Trophoblast cell (in vitro differentiated cells and primary cell): ENCODE results near the gene GRSF1.

Experiments
- DNase-seq, 2 donors: peaks; one replicate each; pipeline ENCODE4 v3.0.0-alpha.2; 2016
- H2AFZ ChIP-seq: 2 replicates; pipeline ENCODE4 v1.6.1; 2013; ENCODE audit warnings: low read length, moderate library complexity, mild to moderate bottlenecking; ENCODE audit not compliant: insufficient read depth, poor library complexity
- H2AK5ac ChIP-seq: 2 replicates; pipeline ENCODE4 v1.6.1; 2013; ENCODE audit warnings: mild to moderate bottlenecking, low read length
- H2BK120ac ChIP-seq: 2 replicates; pipeline ENCODE4 v1.6.1; 2013; ENCODE audit warnings: low read length, mild to moderate bottlenecking, moderate library complexity; ENCODE audit not compliant: insufficient read depth, poor library complexity
- H2BK12ac ChIP-seq: 2 replicates; pipeline ENCODE4 v1.6.1; 2013; ENCODE audit warnings: mild to moderate bottlenecking, low read length, moderate library complexity
- H2BK5ac ChIP-seq: 2 replicates; pipeline ENCODE4 v1.6.1; 2013; ENCODE audit warnings: low read length, low read depth, moderate library complexity, mild to moderate bottlenecking; ENCODE audit not compliant: poor library complexity
- H3K14ac ChIP-seq: 2 replicates; pipeline ENCODE4 v1.6.1; 2013; ENCODE audit warnings: mild to moderate bottlenecking, low read length
- H3K18ac ChIP-seq: 2 replicates; pipeline ENCODE4 v1.6.1; 2013; ENCODE audit warnings: mild to moderate bottlenecking, low read length
- H3K23ac ChIP-seq: 2 replicates; pipeline ENCODE4 v1.6.1; 2013; ENCODE audit warnings: low read length
- H3K27ac ChIP-seq: 2 replicates; pipeline ENCODE4 v1.5.1; 2013; ENCODE audit warnings: low read depth, mild to moderate bottlenecking, inconsistent platforms, low read length, moderate library complexity
- H3K27me3 ChIP-seq: 2 replicates; pipeline ENCODE4 v1.6.1; 2013; ENCODE audit warnings: inconsistent platforms, mild to moderate bottlenecking, low read length, moderate library complexity; ENCODE audit not compliant: insufficient read depth
- H3K36me3 ChIP-seq, 2 experiments: 1 replicate in 1 of 2; 2 replicates in 1 of 2; pipeline ENCODE4 v1.6.1; 2013; ENCODE audit warnings: low read length in 2 of 2, mild to moderate bottlenecking in 2 of 2, moderate library complexity in 1 of 2; ENCODE audit not compliant: insufficient read depth in 2 of 2, control insufficient read depth in 1 of 2
- H3K4ac ChIP-seq: 2 replicates; pipeline ENCODE4 v1.6.1; 2013; ENCODE audit warnings: low read depth, mild to moderate bottlenecking, low read length, moderate library complexity
- H3K4me1 ChIP-seq, 2 experiments: 1 replicate in 1 of 2; 2 replicates in 1 of 2; pipeline ENCODE4 v1.6.1; 2013; ENCODE audit warnings: low read length in 2 of 2, mild to moderate bottlenecking in 2 of 2, moderate library complexity in 1 of 2; ENCODE audit not compliant: insufficient read depth in 2 of 2, control insufficient read depth in 1 of 2
- H3K4me2 ChIP-seq: 2 replicates; pipeline ENCODE4 v1.6.1; 2013; ENCODE audit warnings: inconsistent platforms, mild to moderate bottlenecking, low read length, moderate library complexity
- H3K4me3 ChIP-seq: 2 replicates; pipeline ENCODE4 v1.5.1; 2013; ENCODE audit warnings: mild to moderate bottlenecking, low read depth, low read length, inconsistent platforms
- H3K79me1 ChIP-seq: one replicate; pipeline ENCODE4 v1.6.1; 2013; ENCODE audit warnings: low read length
- H3K79me2 ChIP-seq: 2 replicates; pipeline ENCODE4 v1.6.1; 2013; ENCODE audit warnings: low read length, mild to moderate bottlenecking; ENCODE audit not compliant: control insufficient read depth, insufficient read depth, poor library complexity
- H3K9ac ChIP-seq: 2 replicates; pipeline ENCODE4 v1.6.1; 2013; ENCODE audit warnings: mild to moderate bottlenecking, low read length
- H3K9me3 ChIP-seq: 2 replicates; pipeline ENCODE4 v1.6.1; 2013; ENCODE audit warnings: low read depth, mild to moderate bottlenecking, control low read depth, inconsistent platforms, low read length; ENCODE audit not compliant: insufficient read depth
- H4K12ac ChIP-seq: 2 replicates; pipeline ENCODE4 v1.6.1; 2013; ENCODE audit warnings: low read depth, mild to moderate bottlenecking, low read length, moderate library complexity
- H4K8ac ChIP-seq: 2 replicates; pipeline ENCODE4 v1.6.1; 2013; ENCODE audit warnings: low read depth, mild to moderate bottlenecking, low read length, moderate library complexity
- H4K91ac ChIP-seq: one replicate; pipeline ENCODE4 v1.6.1; 2013; ENCODE audit warnings: low read depth, mild to moderate bottlenecking, low read length, moderate library complexity
- WGBS: extraction: QIAGEN DNeasy Blood & Tissue Kit; methylation state at CpG from one replicate; pipeline ENCODE4 v1.1.7; 2013; ENCODE audit warnings: missing lambda C conversion rate; ENCODE audit not compliant: insufficient read length, insufficient coverage; ENCODE audit errors: extremely low coverage; 5-methylcytosine and 5-hydroxymethylcytosine counted together

The GRSF1 gene

DNA sequence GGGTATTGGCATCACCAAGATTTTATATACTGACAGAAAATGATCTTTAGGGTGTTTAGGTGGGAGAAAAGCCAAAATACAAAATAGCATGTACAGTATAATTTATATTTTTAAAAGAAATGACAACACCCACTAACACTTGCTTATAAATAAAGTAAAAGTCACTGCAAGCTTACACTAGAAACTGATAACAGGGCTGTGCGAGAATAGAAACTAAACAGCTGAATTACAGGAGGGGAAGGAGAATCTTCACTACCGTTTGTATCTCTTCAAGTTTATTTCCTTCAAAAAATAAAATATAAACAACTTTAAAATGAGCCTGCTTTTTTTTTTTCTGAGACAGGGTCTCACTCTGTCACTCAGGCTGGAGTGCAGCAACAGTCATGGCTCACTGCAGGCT, 22.8 kb downstream of the GRSF1 start:
- Histone ChIP-seq H3K9ac (no peak overlapping the region), H2AFZ (no peak overlapping the region), H2BK120ac (no peak overlapping the region), H3K14ac (no peak overlapping the region), H3K4ac (no peak overlapping the region), H2AK5ac (no peak overlapping the region), H3K36me3 (peaks cover 7 to 9% of the 10 kb centered on the region in 2 experiments), H3K27ac (no peak overlapping the region), H4K8ac (no peak overlapping the region), H2BK12ac (no peak overlapping the region), H3K4me3 (no peak overlapping the region), H2BK5ac (no peak overlapping the region), H3K27me3 (no peaks in the 10 kb centered on the region), H3K18ac (no peak overlapping the region), H3K79me1 (no peaks in the 10 kb centered on the region), H3K23ac (no peak overlapping the region), H4K91ac (no peak overlapping the region), H3K4me2 (no peak overlapping the region), H4K12ac (no peak overlapping the region), H3K9me3 (no peaks in the 10 kb centered on the region), H3K79me2 (no peaks in the 10 kb centered on the region), H3K4me1 (no peaks in the 10 kb centered on the region)
- WGBS: no CpG with 5 or more reads among the region's 2 CpGs
- no peak for DNase-seq

DNA sequence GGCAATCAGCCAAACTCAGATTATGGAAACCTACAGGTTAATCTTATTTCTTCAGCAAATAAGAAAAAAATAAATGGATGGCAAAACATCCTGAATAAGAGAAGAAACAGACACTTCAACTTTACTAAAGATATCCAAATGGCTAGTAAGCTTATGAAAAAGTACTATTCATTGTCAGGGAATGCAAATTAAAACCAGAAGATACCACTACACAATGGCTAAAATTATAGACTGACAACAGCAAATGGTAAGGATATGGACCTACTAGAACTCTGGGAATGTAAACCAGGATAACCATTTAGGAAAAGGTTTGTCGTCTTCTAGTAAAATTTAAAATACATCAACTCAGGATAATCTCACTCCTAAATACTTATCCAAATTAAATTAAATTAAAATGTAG, 24.3 kb downstream of the GRSF1 start:
- Histone ChIP-seq H3K4me1 (no peaks in the 10 kb centered on the region), H2AFZ (no peak overlapping the region), H2BK120ac (no peak overlapping the region), H2AK5ac (no peak overlapping the region), H4K12ac (no peak overlapping the region), H3K9me3 (no peaks in the 10 kb centered on the region), H2BK12ac (no peak overlapping the region), H3K9ac (no peak overlapping the region), H3K4ac (no peak overlapping the region), H4K8ac (no peak overlapping the region), H3K79me2 (no peaks in the 10 kb centered on the region), H3K4me3 (no peak overlapping the region), H3K18ac (no peak overlapping the region), H4K91ac (no peak overlapping the region), H3K27ac (no peak overlapping the region), H3K27me3 (no peaks in the 10 kb centered on the region), H3K36me3 (peaks cover 0 to 3% of the 10 kb centered on the region in 2 experiments), H3K14ac (no peak overlapping the region), H3K23ac (no peak overlapping the region), H3K79me1 (no peaks in the 10 kb centered on the region), H3K4me2 (no peak overlapping the region), H2BK5ac (no peak overlapping the region)
- no CpG with 5 or more reads among the region's 1 CpG for WGBS
- no peak for DNase-seq

DNA sequence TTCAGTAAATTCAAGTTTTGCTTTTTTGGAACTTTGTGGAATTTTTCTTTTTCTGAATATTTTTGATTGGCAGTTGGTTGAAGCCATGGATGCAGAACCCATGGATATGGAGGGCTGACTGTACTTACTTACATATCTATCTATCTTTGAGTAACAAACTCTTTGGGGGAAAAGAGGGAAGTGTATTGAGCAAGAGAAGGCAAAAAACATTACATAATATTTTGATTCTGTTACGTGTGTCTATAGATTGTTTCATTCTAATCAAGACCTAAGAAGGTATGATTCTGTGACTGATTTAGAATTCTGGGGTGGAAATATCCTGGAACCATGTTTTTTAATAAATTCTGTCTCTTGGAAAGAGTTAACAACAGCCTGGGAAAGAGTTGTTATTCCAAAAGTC, 31.5 kb downstream of the GRSF1 start:
- no peaks in the 10 kb centered on the region for H3K79me2 ChIP-seq
- H2BK120ac ChIP-seq: no peak overlapping the region
- no peak for DNase-seq
- H3K79me1 ChIP-seq: no peaks in the 10 kb centered on the region
- H3K18ac ChIP-seq: no peak overlapping the region
- no peak overlapping the region for H3K9ac ChIP-seq
- H4K8ac ChIP-seq: no peak overlapping the region
- no peak overlapping the region for H3K4me3 ChIP-seq
- no peak overlapping the region for H3K27ac ChIP-seq
- no peak overlapping the region for H3K14ac ChIP-seq
- H3K36me3 ChIP-seq: peaks cover 2 to 7% of the 10 kb centered on the region in 2 experiments
- no peak overlapping the region for H3K4ac ChIP-seq
- no peak overlapping the region for H2BK12ac ChIP-seq
- no peak overlapping the region for H2BK5ac ChIP-seq
- H3K4me1 ChIP-seq: no peaks in the 10 kb centered on the region
- H2AFZ ChIP-seq: no peak overlapping the region
- no peak overlapping the region for H2AK5ac ChIP-seq
- H4K91ac ChIP-seq: no peak overlapping the region
- H4K12ac ChIP-seq: no peak overlapping the region
- no CpG with 5 or more reads among the region's 1 CpG for WGBS
- H3K4me2 ChIP-seq: no peak overlapping the region
- no peaks in the 10 kb centered on the region for H3K9me3 ChIP-seq
- no peak overlapping the region for H3K23ac ChIP-seq
- no peaks in the 10 kb centered on the region for H3K27me3 ChIP-seq

DNA sequence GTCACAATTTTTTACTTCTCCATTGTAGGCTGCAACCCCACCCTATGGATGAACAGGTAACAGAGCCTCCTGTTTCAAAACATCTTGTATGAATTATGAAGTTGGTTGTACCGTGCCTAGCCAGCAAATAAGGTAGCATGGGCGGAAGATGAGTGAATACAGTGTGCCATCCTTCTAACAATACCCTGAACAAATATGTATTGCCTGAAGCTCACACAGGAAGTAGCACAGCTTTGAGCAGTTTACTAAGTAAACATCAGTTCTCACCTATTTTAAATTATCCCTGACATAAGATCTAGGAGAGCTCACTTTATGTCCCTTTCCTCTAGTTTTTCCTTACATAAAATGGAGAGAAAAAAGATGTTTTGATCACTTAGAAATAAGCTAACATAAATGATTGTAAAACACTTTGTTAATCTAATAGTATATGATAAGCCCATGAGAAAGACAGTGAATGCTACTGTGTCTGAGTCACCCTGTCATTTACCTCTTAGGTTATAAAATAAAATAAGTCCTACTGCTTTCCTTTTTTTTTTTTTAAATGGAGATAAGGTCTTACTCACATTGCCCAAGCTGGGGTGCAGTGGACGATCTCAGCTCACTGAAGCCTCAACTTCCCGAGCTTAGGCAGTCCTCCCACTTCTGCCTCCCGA, 36.6 kb downstream of the GRSF1 start:
- Histone ChIP-seq H2BK12ac (no peak overlapping the region), H3K23ac (no peak overlapping the region), H3K79me1 (no peaks in the 10 kb centered on the region), H2AK5ac (no peak overlapping the region), H3K9ac (no peak overlapping the region), H3K4me3 (no peak overlapping the region), H2BK5ac (no peak overlapping the region), H3K4ac (no peak overlapping the region), H3K4me2 (no peak overlapping the region), H2BK120ac (no peak overlapping the region), H3K4me1 (no peaks in the 10 kb centered on the region), H3K36me3 (peaks cover 9 to 11% of the 10 kb centered on the region in 2 experiments), H4K12ac (no peak overlapping the region), H2AFZ (no peak overlapping the region), H3K27me3 (no peaks in the 10 kb centered on the region), H3K79me2 (no peaks in the 10 kb centered on the region), H3K18ac (no peak overlapping the region), H3K27ac (no peak overlapping the region), H3K14ac (no peak overlapping the region), H3K9me3 (no peaks in the 10 kb centered on the region), H4K8ac (no peak overlapping the region), H4K91ac (no peak overlapping the region)
- WGBS: no CpG with 5 or more reads among the region's 5 CpGs
- DNase-seq: no peak
